ENCODE data around the gene E2F8. TPM values are rescaled to one million over a fixed set of nuclear protein-coding genes. Genes with fewer than 3 reads are reported as not detected.

Gene E2F8
- total and polyA plus RNA-seq, 2 experiments from 2014 or later = 8.3 to 10.6 TPM

- Histone ChIP-seq H4K20me1 (replicated peaks; ENCODE audit: insufficient read depth) (no peaks in the 10 kb centered on the region), H3K4me1 (ENCODE audit: insufficient read depth) (no peaks in the 10 kb centered on the region), H3K79me2 (replicated peaks; ENCODE audit: insufficient read depth) (no peaks in the 10 kb centered on the region), H3F3A (replicated peaks; ENCODE audit: low read depth) (no peaks in the 10 kb centered on the region), H3K4me2 (no peak overlapping the region), H3K9me2 (ENCODE audit: insufficient read depth) (peaks cover 5% of the 10 kb centered on the region), H3K27me3 (ENCODE audit: insufficient read depth) (no peaks in the 10 kb centered on the region), H3K36me3 (ENCODE audit: insufficient read depth) (no peaks in the 10 kb centered on the region), H3K4me3 (no peak overlapping the region), H2AFZ (no peak overlapping the region), H3K27ac (ENCODE audit: low read depth) (no peak overlapping the region)
- DNase-seq (ENCODE audit: low spot score) (no peak), ATAC-seq (no peak)
- H3K9me3 Mint-ChIP-seq = no peaks in the 10 kb centered on the region
- no peak overlapping the region for H3K4me3 Mint-ChIP-seq
- no peak overlapping the region for H3K27ac Mint-ChIP-seq
- TF ChIP-seq STAT1 (IDR thresholded peaks at IDR 0.05; ENCODE audit: unreplicated experiment) (no peak), POLR2AphosphoS5 (IDR thresholded peaks at IDR 0.05; ENCODE audit: low read depth) (no peak), NANOG (IDR thresholded peaks at IDR 0.05; ENCODE audit: borderline replicate concordance) (no peak), JUNB (IDR thresholded peaks at IDR 0.05; ENCODE audit: unreplicated experiment) (no peak), ETS1 (IDR thresholded peaks at IDR 0.05) (no peak), EZH2phosphoT487 (IDR thresholded peaks at IDR 0.05; ENCODE audit: unreplicated experiment) (no peak), ZNF331 (CRISPR knock-in tag; IDR thresholded peaks at IDR 0.05; ENCODE audit: low read depth) (no peak), ZNF114 (CRISPR knock-in tag; IDR thresholded peaks at IDR 0.05) (no peak), CREB1 (CRISPR knock-in tag; IDR thresholded peaks at IDR 0.05; ENCODE audit: low read depth) (no peak), EZH2 (IDR thresholded peaks at IDR 0.05; ENCODE audit: low read depth, unreplicated experiment) (no peak)
- TF ChIP-seq, protein P1, sequence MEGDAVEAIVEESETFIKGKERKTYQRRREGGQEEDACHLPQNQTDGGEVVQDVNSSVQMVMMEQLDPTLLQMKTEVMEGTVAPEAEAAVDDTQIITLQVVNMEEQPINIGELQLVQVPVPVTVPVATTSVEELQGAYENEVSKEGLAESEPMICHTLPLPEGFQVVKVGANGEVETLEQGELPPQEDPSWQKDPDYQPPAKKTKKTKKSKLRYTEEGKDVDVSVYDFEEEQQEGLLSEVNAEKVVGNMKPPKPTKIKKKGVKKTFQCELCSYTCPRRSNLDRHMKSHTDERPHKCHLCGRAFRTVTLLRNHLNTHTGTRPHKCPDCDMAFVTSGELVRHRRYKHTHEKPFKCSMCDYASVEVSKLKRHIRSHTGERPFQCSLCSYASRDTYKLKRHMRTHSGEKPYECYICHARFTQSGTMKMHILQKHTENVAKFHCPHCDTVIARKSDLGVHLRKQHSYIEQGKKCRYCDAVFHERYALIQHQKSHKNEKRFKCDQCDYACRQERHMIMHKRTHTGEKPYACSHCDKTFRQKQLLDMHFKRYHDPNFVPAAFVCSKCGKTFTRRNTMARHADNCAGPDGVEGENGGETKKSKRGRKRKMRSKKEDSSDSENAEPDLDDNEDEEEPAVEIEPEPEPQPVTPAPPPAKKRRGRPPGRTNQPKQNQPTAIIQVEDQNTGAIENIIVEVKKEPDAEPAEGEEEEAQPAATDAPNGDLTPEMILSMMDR (conservative IDR thresholded peaks at IDR 0.05; ENCODE audit: low read depth in 2 of 2) = no peak
- TF ChIP-seq, protein P2, sequence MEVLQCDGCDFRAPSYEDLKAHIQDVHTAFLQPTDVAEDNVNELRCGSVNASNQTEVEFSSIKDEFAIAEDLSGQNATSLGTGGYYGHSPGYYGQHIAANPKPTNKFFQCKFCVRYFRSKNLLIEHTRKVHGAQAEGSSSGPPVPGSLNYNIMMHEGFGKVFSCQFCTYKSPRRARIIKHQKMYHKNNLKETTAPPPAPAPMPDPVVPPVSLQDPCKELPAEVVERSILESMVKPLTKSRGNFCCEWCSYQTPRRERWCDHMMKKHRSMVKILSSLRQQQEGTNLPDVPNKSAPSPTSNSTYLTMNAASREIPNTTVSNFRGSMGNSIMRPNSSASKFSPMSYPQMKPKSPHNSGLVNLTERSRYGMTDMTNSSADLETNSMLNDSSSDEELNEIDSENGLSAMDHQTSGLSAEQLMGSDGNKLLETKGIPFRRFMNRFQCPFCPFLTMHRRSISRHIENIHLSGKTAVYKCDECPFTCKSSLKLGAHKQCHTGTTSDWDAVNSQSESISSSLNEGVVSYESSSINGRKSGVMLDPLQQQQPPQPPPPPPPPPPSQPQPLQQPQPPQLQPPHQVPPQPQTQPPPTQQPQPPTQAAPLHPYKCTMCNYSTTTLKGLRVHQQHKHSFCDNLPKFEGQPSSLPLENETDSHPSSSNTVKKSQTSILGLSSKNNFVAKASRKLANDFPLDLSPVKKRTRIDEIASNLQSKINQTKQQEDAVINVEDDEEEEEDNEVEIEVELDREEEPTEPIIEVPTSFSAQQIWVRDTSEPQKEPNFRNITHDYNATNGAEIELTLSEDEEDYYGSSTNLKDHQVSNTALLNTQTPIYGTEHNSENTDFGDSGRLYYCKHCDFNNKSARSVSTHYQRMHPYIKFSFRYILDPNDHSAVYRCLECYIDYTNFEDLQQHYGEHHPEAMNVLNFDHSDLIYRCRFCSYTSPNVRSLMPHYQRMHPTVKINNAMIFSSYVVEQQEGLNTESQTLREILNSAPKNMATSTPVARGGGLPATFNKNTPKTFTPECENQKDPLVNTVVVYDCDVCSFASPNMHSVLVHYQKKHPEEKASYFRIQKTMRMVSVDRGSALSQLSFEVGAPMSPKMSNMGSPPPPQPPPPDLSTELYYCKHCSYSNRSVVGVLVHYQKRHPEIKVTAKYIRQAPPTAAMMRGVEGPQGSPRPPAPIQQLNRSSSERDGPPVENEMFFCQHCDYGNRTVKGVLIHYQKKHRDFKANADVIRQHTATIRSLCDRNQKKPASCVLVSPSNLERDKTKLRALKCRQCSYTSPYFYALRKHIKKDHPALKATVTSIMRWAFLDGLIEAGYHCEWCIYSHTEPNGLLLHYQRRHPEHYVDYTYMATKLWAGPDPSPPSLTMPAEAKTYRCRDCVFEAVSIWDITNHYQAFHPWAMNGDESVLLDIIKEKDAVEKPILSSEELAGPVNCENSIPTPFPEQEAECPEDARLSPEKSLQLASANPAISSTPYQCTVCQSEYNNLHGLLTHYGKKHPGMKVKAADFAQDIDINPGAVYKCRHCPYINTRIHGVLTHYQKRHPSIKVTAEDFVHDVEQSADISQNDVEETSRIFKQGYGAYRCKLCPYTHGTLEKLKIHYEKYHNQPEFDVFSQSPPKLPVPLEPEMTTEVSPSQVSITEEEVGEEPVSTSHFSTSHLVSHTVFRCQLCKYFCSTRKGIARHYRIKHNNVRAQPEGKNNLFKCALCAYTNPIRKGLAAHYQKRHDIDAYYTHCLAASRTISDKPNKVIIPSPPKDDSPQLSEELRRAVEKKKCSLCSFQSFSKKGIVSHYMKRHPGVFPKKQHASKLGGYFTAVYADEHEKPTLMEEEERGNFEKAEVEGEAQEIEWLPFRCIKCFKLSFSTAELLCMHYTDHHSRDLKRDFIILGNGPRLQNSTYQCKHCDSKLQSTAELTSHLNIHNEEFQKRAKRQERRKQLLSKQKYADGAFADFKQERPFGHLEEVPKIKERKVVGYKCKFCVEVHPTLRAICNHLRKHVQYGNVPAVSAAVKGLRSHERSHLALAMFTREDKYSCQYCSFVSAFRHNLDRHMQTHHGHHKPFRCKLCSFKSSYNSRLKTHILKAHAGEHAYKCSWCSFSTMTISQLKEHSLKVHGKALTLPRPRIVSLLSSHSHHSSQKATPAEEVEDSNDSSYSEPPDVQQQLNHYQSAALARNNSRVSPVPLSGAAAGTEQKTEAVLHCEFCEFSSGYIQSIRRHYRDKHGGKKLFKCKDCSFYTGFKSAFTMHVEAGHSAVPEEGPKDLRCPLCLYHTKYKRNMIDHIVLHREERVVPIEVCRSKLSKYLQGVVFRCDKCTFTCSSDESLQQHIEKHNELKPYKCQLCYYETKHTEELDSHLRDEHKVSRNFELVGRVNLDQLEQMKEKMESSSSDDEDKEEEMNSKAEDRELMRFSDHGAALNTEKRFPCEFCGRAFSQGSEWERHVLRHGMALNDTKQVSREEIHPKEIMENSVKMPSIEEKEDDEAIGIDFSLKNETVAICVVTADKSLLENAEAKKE (CRISPR knock-in tag; IDR thresholded peaks at IDR 0.05) = no peak
- TF ChIP-seq, protein P3, sequence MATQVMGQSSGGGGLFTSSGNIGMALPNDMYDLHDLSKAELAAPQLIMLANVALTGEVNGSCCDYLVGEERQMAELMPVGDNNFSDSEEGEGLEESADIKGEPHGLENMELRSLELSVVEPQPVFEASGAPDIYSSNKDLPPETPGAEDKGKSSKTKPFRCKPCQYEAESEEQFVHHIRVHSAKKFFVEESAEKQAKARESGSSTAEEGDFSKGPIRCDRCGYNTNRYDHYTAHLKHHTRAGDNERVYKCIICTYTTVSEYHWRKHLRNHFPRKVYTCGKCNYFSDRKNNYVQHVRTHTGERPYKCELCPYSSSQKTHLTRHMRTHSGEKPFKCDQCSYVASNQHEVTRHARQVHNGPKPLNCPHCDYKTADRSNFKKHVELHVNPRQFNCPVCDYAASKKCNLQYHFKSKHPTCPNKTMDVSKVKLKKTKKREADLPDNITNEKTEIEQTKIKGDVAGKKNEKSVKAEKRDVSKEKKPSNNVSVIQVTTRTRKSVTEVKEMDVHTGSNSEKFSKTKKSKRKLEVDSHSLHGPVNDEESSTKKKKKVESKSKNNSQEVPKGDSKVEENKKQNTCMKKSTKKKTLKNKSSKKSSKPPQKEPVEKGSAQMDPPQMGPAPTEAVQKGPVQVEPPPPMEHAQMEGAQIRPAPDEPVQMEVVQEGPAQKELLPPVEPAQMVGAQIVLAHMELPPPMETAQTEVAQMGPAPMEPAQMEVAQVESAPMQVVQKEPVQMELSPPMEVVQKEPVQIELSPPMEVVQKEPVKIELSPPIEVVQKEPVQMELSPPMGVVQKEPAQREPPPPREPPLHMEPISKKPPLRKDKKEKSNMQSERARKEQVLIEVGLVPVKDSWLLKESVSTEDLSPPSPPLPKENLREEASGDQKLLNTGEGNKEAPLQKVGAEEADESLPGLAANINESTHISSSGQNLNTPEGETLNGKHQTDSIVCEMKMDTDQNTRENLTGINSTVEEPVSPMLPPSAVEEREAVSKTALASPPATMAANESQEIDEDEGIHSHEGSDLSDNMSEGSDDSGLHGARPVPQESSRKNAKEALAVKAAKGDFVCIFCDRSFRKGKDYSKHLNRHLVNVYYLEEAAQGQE (IDR thresholded peaks at IDR 0.05; ENCODE audit: unreplicated experiment) = no peak
- peaks cover 3% of the 10 kb centered on the region; the same call in 2 of the 3 replicates for H3K4me1 Mint-ChIP-seq
- H3K36me3 Mint-ChIP-seq (ENCODE audit: low read depth) = no peaks in the 10 kb centered on the region
- no peaks in the 10 kb centered on the region for H3K27me3 Mint-ChIP-seq (ENCODE audit: insufficient read depth, low read depth, poor library complexity)
Measured at GRCh38 chr11:19183646-19184045, 57.1 kb downstream of the E2F8 start.
